ENCODE measurements around the gene SLC23A3.
A peak's percentile ranks its signal among the peaks of the same experiment; 100 is the strongest.

The SLC23A3 gene

DNA sequence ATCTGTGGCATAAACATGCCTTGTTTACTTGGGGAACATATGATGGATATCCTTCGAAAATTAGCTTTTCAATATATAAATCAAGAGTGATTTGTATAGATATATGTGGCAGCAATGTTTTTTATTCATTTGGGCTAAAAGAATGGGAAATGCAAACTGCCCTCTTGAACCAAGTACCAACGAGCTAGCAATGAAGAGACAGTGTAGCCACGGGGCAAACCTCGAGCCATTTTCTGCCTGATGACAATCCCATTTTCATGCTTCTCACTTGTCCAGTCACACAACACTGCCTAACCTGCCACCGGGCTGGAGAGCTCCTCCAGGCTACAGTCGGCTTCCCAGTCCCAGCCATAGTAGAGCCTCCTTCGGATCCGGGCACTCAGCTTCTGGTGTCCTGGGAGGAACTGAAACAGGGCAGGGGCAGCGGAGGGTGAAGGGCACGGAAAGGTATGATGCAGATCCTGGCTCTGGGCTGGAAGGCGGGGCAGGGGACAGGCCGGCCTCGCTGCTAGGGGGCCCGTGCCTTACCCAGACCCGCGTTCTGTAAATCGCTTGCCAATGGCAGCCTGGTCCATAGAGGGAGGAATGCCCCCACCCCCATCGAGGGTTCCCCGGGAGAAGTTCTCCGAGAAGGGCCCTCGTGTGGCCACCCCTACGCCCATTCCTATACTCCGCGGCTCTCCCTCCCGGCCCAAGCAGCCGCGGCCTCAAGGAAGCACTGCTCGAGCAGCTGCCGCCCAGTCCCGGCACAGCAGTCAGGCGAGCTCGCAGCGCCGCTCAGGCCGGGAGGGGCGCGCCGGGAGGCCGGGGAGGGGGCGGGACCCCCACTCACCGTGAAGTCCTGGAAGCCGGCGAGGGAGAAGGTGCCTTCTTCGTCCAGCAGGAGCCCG lies 6.3 kb upstream of the SLC23A3 start:
- DNase-seq = peak; percentile 23

DNA sequence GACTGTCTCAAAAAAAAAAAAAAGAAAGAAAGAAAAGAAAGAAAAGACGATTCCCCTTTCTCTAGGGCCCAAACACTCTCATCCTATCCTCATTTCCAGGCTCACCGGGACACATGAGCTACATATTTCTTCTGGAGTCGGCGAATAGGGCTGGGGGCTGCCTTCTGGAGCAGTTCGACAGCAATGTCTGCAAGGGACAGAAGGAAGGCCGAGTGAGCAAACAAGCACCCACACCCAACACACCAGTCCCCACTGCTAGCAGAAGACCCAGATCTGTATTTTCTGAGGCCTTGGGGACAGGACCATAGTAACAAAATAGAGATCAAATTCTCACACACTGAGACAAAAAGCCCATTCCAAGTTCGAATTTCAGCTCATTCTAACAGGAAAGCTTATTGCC lies 5.7 kb upstream of the SLC23A3 start:
- DNase-seq = no peak

DNA sequence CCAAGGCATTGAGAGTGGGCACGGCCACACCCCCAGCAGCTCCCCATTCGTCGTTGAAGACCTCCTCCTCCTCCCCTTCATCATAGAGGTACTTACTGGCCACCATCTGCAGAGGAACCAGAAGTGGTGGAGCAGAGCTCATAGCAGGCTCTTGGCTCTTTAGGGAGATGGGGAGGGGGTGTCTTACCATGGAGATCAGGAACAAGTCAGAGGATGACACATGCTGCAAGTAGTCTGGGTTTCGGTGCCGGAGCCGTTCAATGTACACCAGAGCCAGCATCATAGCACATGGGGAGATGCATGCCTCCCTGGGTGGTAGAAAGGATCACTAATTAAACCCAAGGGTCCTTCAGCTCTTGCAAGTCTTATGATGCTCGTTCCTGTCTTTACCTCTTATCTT lies 5.0 kb upstream of the SLC23A3 start:
- no peak for DNase-seq

DNA sequence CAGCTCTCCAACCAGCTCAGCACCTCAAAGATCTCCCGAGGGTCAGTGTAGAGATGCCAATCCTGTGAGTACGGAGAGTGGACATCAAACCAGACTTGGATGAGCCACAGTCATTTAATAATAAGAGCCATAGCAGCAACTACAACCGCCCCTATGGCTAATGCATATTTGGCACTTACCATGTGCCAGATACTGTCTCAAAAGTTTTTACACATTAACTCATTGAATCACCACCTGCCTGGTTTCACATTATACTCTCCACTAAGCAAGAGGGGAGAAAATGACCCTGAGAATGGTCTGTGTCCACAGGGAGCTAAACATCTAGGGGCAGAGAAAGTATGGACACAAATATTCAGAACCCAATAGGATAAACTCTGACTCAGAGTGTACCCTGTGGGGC lies 4.3 kb upstream of the SLC23A3 start:
- DNase-seq = no peak

DNA sequence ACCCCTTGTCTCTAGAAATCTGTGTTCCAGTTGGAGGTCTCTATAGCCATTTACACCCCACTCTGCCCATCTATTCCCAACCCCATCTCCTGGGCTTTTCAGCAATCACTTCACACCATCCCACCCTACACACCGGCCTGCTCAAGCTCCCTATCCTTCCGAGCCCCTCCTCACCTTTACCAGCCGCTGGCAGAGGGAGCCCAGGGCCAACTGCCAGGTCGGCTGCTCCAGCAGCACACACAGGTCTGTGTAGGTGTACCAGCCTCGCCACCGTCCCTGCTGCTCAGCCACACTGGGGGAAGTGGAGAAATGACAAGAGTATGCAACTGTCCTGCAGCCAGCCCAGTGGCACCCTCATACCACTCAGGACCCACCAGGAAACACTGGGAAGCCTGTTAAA lies 3.3 kb upstream of the SLC23A3 start:
- DNase-seq = no peak

DNA sequence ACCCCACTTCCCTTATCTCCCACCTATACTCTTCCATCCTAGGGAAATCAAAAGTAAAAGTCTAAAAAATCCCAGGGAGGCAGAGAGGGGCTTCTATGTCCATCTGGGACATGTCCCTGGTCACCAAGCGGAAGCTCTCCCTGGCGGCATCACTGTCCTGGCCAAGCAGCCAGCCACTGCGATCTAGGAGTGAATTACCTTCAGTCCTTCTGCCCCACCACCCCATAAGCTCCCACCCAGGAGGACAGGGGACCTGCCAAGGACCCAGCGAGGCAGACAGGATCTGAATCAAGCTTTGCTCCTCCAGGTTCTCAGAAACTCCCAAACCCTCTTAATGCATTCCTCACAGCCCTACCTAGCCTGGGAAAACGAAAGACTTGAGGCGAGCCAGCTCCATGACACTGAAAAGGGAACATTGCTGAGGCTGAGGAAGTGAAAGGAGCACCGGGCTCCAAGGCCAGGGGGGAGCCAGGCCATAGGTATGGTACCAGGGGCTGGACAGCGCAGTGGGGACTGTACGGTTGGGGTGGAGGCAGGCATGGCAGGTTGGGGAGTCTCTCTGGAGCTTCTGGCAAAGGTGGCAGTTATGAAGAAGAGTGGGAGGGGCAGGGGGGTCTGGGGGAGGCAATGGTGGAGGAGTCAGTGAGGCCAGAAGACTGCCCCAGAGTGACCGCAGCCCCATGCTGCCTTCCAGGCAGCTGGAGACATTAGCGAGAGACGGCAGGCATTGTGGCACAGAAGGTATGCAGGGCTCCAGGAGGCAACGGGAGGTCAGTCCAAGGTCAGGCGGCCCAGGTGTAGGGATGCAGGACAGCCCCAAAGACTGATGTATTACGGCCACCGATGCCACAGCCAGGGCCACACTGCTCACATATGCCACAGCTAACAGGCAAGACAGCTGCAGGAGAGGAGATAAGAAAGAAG lies 2.7 kb upstream of the SLC23A3 start:
- DNase-seq = no peak

DNA sequence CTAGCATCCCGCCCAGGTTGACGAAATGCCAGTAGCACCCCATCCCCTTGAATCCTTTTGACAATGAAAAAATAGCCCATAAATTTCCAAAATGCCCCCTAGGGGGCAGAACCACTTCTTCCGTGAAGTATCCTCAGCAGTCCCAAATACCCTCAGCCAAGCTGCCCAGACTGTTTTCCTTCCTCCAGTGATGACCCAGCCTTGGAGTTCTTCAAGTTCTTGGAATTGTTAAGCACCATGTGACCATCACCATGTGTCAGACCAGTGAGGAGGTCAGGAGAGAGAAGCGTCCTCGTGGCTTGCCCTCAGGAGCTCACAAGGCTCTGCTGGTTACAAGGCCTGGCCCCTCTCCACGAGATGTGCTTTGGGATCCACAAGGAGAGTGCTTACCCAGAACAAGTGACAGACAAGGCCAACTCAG lies 1.4 kb upstream of the SLC23A3 start:
- peak; percentile 64 for DNase-seq

DNA sequence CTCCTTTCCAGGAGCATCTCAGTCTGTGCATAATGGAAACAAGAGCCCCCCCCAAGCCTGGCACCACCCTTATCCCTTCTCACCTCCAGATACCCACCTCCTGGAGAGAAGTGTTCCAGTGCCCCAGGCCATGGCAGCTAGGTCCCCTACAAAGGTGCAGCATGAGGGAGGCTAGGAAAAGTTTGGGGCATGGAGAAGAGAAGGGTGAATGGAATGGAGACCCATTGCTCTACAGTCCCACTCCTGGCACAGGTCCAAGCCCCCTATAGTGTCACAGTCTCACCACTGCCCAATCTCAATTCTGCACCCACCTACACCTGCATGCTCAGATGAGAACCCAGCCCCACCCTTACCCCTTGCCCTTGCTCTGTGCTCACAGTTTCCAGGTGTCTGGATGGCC lies 897 bp downstream of the SLC23A3 start:
- DNase-seq = no peak

DNA sequence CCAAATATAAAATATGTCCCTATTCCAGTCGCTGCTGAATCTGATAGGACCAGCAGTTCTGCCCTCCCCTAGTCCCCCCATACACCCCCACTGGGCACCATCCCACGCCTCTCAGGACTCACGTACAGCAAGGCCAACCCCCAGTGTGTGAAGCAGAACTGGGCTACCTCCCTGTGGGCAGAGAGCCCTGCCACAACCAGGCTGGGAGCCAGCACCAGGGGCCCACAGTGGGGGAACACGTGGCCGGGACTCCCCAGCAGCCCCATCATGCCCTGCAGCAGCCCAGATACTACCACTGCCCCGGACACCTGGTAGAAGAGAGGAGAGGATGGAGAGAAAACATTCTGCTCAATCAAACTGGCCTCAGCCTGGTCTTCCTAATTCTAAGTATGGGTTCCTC lies 1.3 kb downstream of the SLC23A3 start:
- no peak for DNase-seq

DNA sequence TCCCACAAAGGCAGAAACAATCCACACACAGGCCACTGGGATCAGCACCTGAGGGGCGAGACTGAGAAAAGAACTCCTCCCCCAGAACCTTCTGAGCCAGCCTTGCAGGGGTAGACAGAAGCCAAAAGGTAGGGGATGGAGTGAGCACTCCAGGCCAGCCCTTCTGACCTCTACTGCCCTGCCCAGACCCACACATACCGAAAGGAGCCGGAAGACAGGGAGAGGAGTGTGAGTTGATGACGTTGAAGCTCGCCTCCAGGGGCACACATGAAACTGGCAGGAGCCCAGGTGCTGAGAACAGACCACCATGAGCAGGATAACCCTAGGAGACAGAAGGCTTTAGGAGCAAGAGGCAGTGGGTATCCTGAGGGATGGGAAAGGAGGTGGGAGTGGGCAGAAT lies 1.8 kb downstream of the SLC23A3 start:
- no peak for DNase-seq

DNA sequence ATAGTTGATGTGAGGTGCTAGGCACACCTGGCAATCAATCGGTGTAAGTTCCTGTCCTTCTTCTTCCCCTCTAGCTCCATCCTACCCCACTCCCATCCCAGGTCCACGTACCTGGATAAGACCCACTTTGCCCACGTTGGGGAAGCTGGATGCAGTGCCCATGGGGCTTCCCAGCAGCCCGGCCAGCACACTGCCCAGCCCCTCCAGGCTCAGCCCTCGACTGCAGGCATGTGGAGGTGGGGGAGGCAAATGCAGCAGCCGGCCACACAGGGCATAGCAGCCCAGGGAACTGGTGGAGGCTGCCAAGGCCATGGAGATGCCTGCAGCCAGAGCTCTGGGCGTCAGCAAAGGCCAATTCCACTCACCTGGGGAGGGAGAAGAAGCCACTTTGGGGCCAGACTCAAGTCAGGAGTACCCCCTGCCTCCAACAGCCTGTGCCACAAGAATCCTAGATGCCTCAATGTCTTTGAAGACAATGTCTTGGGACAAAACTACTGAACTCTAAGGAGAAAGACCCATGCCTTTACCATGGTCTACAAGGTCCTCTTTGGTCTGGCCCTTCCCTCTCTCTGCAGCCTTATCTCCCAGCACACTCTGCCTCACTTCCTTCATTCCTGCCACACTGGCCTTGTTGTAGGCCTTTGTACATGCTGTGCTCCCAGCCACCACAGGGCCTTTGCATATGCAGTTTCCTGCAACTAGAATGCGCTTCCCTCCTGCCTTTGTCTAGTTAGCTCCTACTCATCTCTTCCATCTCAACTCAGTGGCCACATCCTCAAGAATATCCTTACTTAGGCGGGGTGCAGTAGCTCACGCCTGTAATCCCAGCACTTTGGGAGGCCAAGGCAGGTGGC lies 4.5 kb downstream of the SLC23A3 start:
- no peak for DNase-seq

DNA sequence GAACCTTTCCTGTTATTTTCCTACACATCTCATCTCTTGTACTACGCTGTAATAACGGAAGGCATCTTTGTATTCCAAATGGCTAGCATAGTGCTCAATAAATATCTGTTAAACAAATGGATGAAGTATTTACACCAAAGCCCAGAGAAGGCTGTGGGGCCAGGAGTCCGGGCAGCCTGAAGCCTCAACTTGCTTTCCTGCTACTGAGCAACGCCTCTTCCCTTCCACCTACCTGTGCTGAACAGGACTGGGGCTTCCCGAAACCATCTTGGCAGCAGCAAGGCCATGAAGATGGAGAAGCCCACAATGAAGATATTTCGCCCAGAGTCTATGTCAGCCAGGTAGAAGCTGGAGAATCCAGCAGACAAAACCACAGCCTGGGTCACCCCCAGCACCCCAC lies 6.7 kb downstream of the SLC23A3 start:
- DNase-seq = no peak

DNA sequence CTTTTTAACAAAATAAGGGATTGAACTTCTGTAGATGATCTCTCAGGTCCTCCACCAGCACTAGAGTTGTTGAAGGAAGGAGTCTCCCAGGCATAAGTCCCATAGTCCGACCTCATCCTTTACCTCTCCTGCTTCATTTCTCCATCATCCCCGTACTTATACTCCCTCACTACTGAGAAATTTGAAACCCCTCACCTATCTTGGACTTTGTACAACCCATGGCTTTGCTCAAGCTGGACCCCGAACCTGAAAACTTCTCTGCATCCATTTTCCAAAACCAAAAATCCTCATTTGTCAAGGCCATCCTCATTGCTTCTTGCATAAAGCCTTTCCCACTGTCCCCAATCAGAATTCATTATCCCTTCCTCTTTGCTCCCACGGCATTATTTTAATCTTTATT lies 8.7 kb downstream of the SLC23A3 start:
- DNase-seq = no peak

DNA sequence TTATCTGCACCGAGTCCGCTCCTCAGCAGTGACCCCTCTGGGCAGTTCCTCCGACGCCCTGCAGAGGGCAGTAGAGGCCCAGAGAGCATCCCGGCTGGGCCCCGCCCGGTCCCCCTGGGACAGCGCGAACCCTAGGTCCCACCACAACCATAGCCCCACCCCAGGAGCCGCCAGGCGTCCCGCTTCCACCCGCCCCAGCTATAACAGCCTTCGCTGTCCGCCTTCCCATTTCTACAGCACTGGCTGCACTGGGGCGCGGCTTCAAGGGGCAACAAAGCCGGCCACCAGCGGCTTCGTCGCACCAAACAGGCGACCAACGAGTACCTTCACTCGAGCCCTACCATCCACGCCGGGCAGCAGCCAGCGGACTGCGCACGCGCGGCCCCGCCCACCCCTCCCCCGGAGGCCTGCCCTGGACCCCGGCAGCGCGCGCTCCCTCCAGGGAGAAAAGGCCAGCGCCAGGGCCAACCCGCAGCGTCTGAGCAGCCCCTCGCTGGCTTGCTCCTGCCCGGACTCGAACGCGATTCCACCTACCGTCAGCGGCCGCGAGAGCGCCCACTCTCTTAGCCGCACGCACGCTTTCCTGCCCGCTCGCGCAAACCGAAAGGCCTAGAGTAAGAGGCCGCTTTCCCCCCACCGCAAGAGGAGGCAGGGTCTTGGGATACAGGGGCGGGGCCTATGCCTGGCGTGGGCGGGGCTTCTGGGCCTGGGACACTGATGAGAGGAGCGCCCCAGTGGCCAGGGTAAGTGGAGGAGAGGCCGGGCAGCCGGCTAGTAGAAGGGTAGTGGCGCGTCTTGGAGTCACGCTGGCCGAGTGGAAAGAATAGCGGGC lies 9.4 kb downstream of the SLC23A3 start, which contains the start of gene NHEJ1:
Gene NHEJ1, minus strand, starts transcription at position 630 of the 832 bp plus-strand sequence. CDS start 2,453 bp downstream, outside the sequence.
- peak; percentile 93 for DNase-seq

DNA sequence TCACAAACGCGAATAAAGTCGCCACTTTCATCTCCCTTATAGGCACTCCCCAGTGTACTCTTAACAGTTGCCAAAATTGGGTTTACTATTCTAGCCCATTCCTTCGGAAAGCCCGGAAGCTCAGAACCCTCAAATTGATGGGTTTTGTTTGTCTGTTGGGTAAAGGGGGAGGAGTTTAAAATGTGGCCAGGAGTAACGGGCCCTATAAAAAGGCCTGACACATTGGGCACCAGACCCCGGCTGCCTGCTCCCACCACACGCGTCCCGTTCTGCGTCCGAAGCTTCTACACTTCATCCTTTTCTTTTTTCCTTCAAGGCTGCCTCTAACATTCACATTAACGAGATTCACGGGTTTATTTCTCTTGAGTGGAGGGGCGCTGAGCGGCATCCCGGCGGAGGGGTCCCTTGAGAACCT lies 10.1 kb downstream of the SLC23A3 start:
- DNase-seq = peak; percentile 8

DNA sequence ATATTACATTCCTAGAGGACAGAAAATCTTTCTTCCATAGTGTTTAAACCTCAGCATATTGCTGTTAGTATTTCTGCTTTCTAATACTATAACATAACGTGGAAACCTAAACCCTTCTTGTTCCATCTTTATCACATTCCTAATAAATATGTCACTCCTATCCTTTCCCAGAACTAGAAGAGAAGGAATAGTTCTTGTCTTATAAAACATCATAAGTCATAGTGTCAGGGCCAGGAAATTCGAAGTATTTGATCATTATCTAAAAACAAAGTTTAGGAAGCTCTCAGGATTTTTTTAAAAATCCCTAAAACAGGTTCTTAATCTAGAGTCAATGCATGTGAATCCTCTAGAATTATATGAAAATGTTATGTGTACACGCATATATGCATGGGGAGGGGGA lies 11.2 kb downstream of the SLC23A3 start:
- DNase-seq = peak; percentile 42

DNA sequence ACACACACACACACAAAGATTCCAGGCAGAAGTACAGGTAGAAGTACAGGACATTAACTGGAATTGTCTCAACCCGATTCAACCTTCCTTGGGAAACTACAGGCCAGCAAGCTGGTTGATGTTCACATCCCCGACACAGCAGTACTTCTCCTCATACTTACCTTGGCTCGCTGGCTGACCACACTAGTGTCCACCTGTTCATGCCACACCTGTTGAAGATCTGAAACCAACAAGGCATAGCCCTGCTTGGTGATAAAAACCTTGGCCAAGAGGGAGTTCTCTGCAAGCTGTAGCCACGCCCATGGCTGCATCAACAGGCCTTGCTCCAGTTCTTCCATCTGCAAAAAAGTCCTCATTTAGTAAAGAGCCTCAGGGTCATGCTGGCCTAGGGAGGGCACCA lies 11.8 kb downstream of the SLC23A3 start:
- no peak for DNase-seq

DNA sequence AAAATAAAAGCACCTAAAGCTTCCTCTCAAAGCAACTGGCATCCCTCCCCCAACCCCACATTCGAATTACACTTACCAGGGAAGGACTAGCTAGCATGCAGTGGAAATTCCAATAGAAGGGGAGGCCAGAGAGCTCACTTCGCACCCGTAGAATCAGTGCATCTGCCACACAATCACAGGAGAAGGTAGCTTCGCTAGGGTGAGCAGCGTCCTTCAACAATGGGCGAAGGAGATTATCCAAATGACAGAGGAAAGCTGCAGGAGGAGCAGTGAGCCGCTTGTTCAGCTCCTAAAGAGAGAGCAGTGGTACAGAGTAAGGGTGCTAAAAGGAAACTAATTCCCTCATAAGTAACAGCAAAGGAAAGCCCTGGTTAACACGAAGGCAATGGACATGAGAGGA lies 12.4 kb downstream of the SLC23A3 start:
- no peak for DNase-seq

DNA sequence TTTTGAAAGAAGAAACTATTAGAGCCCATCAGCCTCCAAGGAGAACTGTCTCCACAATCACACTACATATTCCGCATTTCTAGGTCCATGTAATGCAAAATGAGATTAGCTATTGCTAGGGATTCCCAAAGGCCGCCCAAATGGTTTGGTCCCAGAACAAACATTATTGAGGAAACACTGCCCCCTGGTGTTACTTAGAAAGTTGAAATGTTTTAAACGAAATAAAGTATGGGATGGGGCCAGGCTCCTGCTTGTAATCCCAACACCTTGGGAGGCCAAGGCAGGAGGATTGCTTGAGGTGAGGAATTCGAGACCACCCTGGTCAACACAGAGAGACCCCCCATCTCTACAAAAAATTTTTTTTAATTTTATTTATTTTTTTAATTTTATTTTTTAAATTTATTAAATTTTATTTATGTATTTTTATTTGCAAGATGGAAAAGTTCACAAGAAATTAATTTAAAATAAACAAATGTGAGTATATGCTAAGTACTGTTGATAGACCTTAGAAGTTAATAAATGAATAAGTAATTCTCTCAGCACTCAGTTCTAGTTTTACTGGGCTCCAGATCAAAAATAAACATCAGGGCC lies 14.7 kb downstream of the SLC23A3 start:
- peak; percentile 71 for DNase-seq

DNA sequence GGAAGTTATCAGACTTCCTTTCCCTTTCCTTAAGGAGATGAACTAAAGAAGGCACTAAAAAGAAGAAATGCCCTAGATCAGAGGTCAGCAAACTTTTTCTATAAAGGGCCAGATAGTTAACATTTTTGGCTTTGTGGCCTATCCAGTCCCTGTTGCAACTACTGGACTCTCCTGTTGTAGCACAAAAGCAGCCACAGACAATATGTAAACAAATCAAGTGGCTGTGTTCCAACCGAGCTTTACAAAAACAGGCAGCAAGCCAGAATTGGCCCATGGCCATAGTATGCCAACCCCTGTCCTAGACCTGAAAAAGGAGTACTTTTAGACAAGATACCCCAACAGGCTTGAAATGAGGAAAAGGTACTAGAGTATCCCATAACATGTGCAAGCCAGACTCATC lies 20.2 kb downstream of the SLC23A3 start:
- no peak for DNase-seq

DNA sequence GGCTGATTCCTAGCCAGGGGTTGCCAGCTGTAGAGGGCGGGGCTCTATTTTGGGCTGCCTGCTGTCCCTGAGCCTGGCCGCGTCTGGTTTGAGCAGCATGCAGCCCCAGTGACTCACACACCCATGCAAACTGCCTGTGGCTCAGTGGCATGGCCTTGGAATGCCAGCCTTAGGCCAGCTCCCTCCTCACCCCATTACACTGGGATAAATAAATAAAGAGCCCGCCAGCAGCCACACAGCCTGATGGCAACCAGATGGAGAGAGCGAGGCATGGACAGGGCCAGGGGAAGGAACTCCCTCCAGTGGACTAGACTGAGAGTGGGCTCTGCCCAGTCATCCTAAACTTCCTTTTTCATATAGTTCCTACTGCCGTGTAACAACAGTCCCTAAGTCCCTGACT lies 27.5 kb downstream of the SLC23A3 start:
- DNase-seq = peak; percentile 50
